ENCODE data around the gene ZBTB7C. TPM values are rescaled to one million over a fixed set of nuclear protein-coding genes. Genes with fewer than 3 reads are reported as not detected.
A peak's percentile ranks its signal among the peaks of the same experiment; 100 is the strongest.

The ZBTB7C gene
- total and polyA plus RNA-seq, 5 donors = 0.88 to 3.7 (median 2.0) TPM

- WGBS = 72% methylated on average over 4 of the region's 4 CpGs
- Histone ChIP-seq H3K4me1 (ENCODE audit: control insufficient read depth, insufficient read depth, low read length) (peaks cover 2% of the 10 kb centered on the region), H3K27me3 (ENCODE audit: control insufficient read depth, insufficient read depth) (no peaks in the 10 kb centered on the region), H3K27ac (ENCODE audit: low read length) (no peak overlapping the region), H3K9me3 (ENCODE audit: control insufficient read depth, low read length) (no peaks in the 10 kb centered on the region), H3K4me3 (ENCODE audit: low read length) (no peak overlapping the region)
- intact Hi-C loops (cut with DNase I) = loop anchor here in 1 of 4 donors (5.0 kb wide), 1 partner anchor 299 kb away; no protein-coding TSS in a partner anchor
- DNase-seq (no peak), ATAC-seq (no peak)
These were observed 73.4 kb downstream of the ZBTB7C start for GRCh38 chr18:48335829-48336228.

DNA sequence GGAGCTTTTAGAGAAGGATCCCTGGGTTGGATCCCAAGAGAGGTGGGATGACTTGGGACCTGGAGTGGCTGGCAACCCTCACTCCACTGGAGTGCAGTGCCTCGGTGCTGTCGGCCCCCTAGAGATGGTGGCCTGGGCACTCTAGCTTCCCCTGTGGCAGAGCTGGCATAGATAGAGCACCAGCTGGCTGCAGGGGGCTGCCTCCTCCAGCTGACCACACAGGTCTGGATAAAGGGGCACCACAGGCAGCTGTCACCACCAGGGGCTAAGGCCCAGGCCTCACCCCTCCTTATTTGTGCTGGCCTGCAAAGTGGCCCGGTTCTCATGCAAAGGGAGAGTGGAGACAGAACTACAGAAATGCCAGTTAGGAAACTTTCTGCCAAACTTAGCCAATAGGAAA, 74.3 kb downstream of the ZBTB7C start:
- Histone ChIP-seq H3K4me3 (ENCODE audit: low read length) (no peak overlapping the region), H3K9me3 (ENCODE audit: control insufficient read depth, low read length) (no peaks in the 10 kb centered on the region), H3K27ac (ENCODE audit: low read length) (no peak overlapping the region), H3K27me3 (ENCODE audit: control insufficient read depth, insufficient read depth) (no peaks in the 10 kb centered on the region), H3K4me1 (ENCODE audit: control insufficient read depth, insufficient read depth, low read length) (peaks cover 2% of the 10 kb centered on the region)
- DNase-seq (no peak), ATAC-seq (no peak)
- intact Hi-C loops (cut with DNase I) = loop anchor here in 1 of 4 donors (5.0 kb wide), 1 partner anchor 298 kb away; no protein-coding TSS in a partner anchor
- 84% methylated on average over 3 of the region's 3 CpGs for whole genome bisulfite sequencing

GRCh38 chr18:48333563-48333962, 75.6 kb downstream of the ZBTB7C start:
- no peaks in the 10 kb centered on the region for H3K4me1 ChIP-seq (ENCODE audit: control insufficient read depth, insufficient read depth, low read length)
- H3K27ac ChIP-seq (ENCODE audit: low read length) = no peak overlapping the region
- ATAC-seq (no peak), DNase-seq (no peak)
- WGBS = 22% methylated on average over 4 of the region's 4 CpGs
- no peak overlapping the region for H3K4me3 ChIP-seq (ENCODE audit: low read length)
- H3K27me3 ChIP-seq (ENCODE audit: control insufficient read depth, insufficient read depth) = no peaks in the 10 kb centered on the region
- no peaks in the 10 kb centered on the region for H3K9me3 ChIP-seq (ENCODE audit: control insufficient read depth, low read length)
- intact Hi-C loops (cut with DNase I) = no loop called here

DNA sequence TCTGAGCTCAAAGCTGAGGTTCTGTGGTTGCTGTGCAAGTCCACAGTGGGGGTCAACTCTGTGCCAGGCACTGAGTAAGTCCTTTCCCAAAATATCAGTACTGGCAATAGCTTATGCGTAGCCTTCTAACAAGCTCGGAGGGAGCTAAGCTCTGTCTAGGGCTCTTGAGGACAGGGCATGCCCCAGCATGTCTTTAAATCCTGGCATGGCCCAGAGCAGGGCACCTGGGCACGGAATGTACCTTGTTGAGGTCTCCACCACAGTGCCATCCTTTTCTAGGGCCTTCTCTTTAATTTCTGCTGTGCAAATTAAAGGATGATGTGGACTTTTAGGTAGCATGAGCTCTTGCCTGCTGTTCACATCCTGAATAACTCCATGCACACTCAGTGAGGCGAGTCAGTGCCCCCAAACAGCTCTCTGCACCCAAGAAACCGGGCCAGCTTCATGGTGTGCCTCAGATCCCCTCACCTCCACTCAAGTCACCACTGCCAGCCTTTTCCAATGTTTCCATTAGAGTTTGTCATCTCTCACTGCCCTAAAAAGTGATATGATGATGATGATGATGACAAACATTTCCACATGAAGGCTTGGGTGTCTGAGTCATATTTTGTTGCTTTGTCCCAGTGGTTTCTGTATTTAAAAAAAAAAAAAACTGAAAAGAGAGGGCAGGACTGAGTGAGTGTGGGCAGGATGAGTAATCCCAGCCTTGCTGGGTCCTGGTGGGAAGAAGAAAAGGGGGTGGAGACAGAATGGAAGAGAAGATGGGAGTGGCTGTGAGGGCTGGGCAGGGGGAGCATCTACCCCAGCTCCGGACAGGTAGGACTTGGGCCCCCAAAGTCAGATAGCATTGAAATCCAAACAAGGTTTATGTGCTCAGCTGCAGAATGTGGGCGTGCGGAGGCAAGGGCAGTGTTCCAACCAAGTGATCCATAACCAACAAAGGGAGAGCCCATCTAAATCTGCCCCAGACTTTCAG, 78.9 kb downstream of the ZBTB7C start:
- Histone ChIP-seq H3K27me3 (ENCODE audit: control insufficient read depth, insufficient read depth) (no peaks in the 10 kb centered on the region), H3K27ac (ENCODE audit: low read length) (no peak overlapping the region), H3K9me3 (ENCODE audit: control insufficient read depth, low read length) (no peaks in the 10 kb centered on the region), H3K4me3 (ENCODE audit: low read length) (no peak overlapping the region), H3K4me1 (ENCODE audit: control insufficient read depth, insufficient read depth, low read length) (no peaks in the 10 kb centered on the region)
- intact Hi-C loops (cut with DNase I) = no loop called here
- 80% methylated on average over 8 of the region's 8 CpGs for WGBS
- DNase-seq = no peak
- ATAC-seq = no peak

DNA sequence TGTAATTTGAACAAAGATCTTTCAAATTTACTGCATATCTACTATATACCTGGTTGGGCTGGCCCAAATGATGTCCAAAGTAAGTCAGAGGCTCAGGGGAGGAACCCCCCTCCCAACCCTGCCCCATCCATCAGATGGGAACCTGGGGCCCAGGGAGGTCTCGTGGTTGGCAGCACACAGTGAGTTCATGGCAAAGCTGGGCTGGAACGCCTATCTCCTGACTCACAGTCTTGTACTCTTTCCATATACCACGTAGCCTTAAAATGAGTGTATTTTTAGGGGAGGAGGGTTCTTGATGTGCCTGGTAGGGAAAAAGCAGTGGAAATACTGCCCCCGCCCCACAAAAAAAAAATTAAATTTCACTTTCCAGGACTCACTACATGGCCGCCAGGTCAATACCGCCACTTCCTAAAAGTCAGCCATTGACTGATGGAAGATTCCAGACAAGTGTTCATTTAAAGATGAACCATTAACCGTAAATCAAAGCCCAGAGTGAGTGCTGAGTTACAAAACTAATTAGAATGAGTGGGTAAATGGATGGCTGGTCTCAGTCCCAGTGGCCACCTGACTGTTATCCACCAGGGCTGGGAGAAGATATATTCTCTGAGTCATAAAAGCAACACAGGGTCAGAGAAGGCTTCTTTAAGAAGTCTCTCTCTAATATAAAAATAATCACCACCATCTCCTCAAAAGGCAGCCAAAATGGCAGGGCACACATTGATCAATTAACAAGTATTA, 80.5 kb downstream of the ZBTB7C start:
- Histone ChIP-seq H3K4me3 (ENCODE audit: low read length) (no peak overlapping the region), H3K27ac (ENCODE audit: low read length) (no peak overlapping the region), H3K4me1 (ENCODE audit: control insufficient read depth, insufficient read depth, low read length) (no peaks in the 10 kb centered on the region), H3K9me3 (ENCODE audit: control insufficient read depth, low read length) (no peaks in the 10 kb centered on the region), H3K27me3 (ENCODE audit: control insufficient read depth, insufficient read depth) (no peaks in the 10 kb centered on the region)
- DNase-seq (no peak), ATAC-seq (peak in 1 of 2 donors; percentile 49)
- 77% methylated on average over 7 of the region's 7 CpGs for WGBS
- intact Hi-C loops (cut with DNase I) = no loop called here

DNA sequence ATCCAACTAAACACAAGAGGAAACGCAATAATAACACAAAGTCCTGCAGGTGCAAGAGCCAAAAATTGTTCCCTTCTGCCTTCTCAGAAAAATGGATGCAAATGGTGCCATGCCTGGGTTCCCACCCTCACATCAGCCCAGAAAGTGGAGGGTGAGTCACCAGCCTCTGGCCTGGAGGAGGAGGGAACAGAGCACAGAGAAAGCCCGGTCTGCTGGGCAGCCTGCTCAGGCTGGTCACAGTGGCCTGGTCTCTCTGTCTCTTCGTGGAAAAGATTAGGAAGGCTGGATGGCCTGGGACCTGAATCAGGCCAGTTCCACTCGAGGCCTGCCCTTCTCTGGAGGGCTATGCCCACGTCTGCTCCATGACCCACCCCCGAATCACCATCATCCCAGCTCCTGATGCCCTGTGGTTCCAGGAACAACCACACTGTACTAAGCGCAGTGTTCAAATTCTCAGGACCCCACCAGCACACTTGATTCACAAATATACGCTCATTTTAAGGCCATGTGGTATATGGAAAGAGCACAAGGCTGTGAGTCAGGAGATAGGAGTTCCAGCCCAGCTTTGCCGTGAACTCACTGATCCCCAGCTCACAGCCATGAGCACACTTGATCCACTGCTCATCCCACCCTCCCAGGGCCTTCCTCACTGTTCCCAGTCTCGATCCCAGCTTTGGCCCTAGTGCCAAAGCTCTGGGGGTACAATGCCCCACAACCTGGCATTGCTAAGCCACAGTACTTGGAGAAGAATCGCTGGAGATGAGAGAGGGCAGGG, 82.1 kb downstream of the ZBTB7C start:
- WGBS = 84% methylated on average over 11 of the region's 11 CpGs
- H3K9me3 ChIP-seq (ENCODE audit: control insufficient read depth, low read length) = no peaks in the 10 kb centered on the region
- no peaks in the 10 kb centered on the region for H3K4me1 ChIP-seq (ENCODE audit: control insufficient read depth, insufficient read depth, low read length)
- H3K27me3 ChIP-seq (ENCODE audit: control insufficient read depth, insufficient read depth) = no peaks in the 10 kb centered on the region
- intact Hi-C loops (cut with DNase I) = no loop called here
- DNase-seq (no peak), ATAC-seq (peak in 1 of 2 donors; percentile 44)
- no peak overlapping the region for H3K27ac ChIP-seq (ENCODE audit: low read length)
- H3K4me3 ChIP-seq (ENCODE audit: low read length) = no peak overlapping the region

GRCh38 chr18:48325115-48325665, 84.0 kb downstream of the ZBTB7C start:
- 94% methylated on average over 1 of the region's 1 CpG for WGBS
- intact Hi-C loops (cut with DNase I) = no loop called here
- H3K27ac ChIP-seq (ENCODE audit: low read length) = no peak overlapping the region
- no peaks in the 10 kb centered on the region for H3K9me3 ChIP-seq (ENCODE audit: control insufficient read depth, low read length)
- DNase-seq (no peak), ATAC-seq (no peak)
- H3K27me3 ChIP-seq (ENCODE audit: control insufficient read depth, insufficient read depth) = no peaks in the 10 kb centered on the region
- H3K4me3 ChIP-seq (ENCODE audit: low read length) = no peak overlapping the region
- no peaks in the 10 kb centered on the region for H3K4me1 ChIP-seq (ENCODE audit: control insufficient read depth, insufficient read depth, low read length)

GRCh38 chr18:48324651-48325050, 84.5 kb downstream of the ZBTB7C start:
- Histone ChIP-seq H3K27ac (ENCODE audit: low read length) (no peak overlapping the region), H3K27me3 (ENCODE audit: control insufficient read depth, insufficient read depth) (no peaks in the 10 kb centered on the region), H3K9me3 (ENCODE audit: control insufficient read depth, low read length) (no peaks in the 10 kb centered on the region), H3K4me1 (ENCODE audit: control insufficient read depth, insufficient read depth, low read length) (no peaks in the 10 kb centered on the region), H3K4me3 (ENCODE audit: low read length) (no peak overlapping the region)
- ATAC-seq (no peak), DNase-seq (no peak)
- intact Hi-C loops (cut with DNase I) = no loop called here
- 81% methylated on average over 9 of the region's 9 CpGs for WGBS

DNA sequence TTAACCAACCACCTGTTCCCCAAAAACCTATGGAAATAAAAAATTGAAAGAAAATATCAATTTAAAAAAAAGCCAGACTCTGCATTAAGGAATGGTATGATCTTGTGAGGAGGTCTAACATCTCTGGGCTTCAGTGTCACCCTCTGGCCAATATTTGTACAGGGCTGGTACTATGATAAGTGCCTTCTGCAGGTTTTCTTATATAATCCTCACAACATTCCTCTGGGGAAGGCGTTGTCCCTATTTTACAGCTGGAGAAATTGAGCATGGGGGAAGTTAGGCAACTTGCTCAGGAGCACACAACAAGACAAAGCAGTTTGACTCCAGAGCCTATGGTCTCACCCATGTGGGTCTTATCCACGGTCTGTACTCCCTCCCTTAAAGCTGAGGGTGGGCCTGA, 86.0 kb downstream of the ZBTB7C start:
- Histone ChIP-seq H3K27me3 (ENCODE audit: control insufficient read depth, insufficient read depth) (no peaks in the 10 kb centered on the region), H3K27ac (ENCODE audit: low read length) (no peak overlapping the region), H3K4me1 (ENCODE audit: control insufficient read depth, insufficient read depth, low read length) (no peaks in the 10 kb centered on the region), H3K4me3 (ENCODE audit: low read length) (no peak overlapping the region), H3K9me3 (ENCODE audit: control insufficient read depth, low read length) (no peaks in the 10 kb centered on the region)
- DNase-seq (no peak), ATAC-seq (no peak)
- 76% methylated on average over 2 of the region's 2 CpGs for WGBS
- intact Hi-C loops (cut with DNase I) = no loop called here

DNA sequence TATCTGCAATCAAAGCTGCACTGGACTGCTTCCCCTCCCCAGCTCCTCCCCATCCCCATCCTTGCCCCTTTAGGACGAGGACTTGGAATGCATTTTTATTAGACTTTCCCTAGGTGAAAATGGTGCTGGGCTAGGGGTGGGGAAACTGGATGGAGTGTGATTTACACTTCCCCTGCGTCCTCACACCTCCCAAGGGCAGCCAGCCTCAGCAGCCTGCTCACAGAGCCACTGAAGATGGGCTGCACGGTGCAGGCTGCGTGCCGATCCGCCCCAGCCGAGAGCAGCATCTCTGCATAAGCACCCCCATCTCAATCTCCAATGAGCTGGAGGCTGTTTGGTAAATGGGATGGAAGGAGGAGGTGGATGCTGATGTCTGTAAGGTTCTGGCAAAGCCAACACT, 87.6 kb downstream of the ZBTB7C start:
- Histone ChIP-seq H3K4me1 (ENCODE audit: control insufficient read depth, insufficient read depth, low read length) (no peaks in the 10 kb centered on the region), H3K27me3 (ENCODE audit: control insufficient read depth, insufficient read depth) (no peaks in the 10 kb centered on the region), H3K27ac (ENCODE audit: low read length) (no peak overlapping the region), H3K9me3 (ENCODE audit: control insufficient read depth, low read length) (no peaks in the 10 kb centered on the region), H3K4me3 (ENCODE audit: low read length) (no peak overlapping the region)
- WGBS = 78% methylated on average over 7 of the region's 7 CpGs
- no peak for DNase-seq
- no peak for ATAC-seq
- intact Hi-C loops (cut with DNase I) = no loop called here

Data from right cardiac atrium (tissue), 5 donors.